Measurements from ENCODE around the gene KCNK16.

The KCNK16 gene

GRCh38 chr6:39281312-39281980 is 41.1 kb downstream of the KCNK16 start:
- peak overlapping the region; percentile 42 for H3K18ac ChIP-seq (ENCODE audit: low read length)
- peaks cover 0 to 34% (median 0%) of the 10 kb centered on the region in 3 experiments for H3K27me3 ChIP-seq (ENCODE audit: control insufficient read depth in 3 of 3, insufficient read depth in 3 of 3, low read depth in 1 of 3, low read length in 3 of 3)

GRCh38 chr6:39280247-39280731 is 42.2 kb downstream of the KCNK16 start:
- no peaks in the 10 kb centered on the region for H3K9me3 ChIP-seq (replicated peaks in 1 of 2; ENCODE audit: control insufficient read depth in 2 of 2, insufficient read depth in 1 of 2, low read depth in 1 of 2, low read length in 2 of 2)
- H3K27me3 ChIP-seq (ENCODE audit: control insufficient read depth in 3 of 3, insufficient read depth in 3 of 3, low read depth in 1 of 3, low read length in 3 of 3) = peaks cover 0 to 34% (median 0%) of the 10 kb centered on the region in 3 experiments
- no peak overlapping the region for H2BK15ac ChIP-seq (ENCODE audit: low read length)
- H3K14ac ChIP-seq (ENCODE audit: low read length) = no peak overlapping the region
- H4K91ac ChIP-seq (ENCODE audit: low read depth, low read length, poor library complexity) = no peak overlapping the region
- H3K79me1 ChIP-seq (ENCODE audit: low read depth, low read length) = no peaks in the 10 kb centered on the region
- no peak overlapping the region for H2BK5ac ChIP-seq (ENCODE audit: low read length)
- WGBS, 2 donors (ENCODE audit: extremely low coverage in 2 of 2, insufficient read length in 2 of 2, insufficient replicate concordance in 1 of 2) = no CpG with 5 or more reads among the region's 8 CpGs
- no peaks in the 10 kb centered on the region for H3K4me1 ChIP-seq (ENCODE audit: control insufficient read depth in 2 of 2, insufficient read depth in 1 of 2, low read depth in 1 of 2, low read length in 2 of 2)
- no peak overlapping the region for H3K23ac ChIP-seq (ENCODE audit: low read depth, low read length, poor library complexity)
- H3K4me3 ChIP-seq (ENCODE audit: low read length in 2 of 2) = no peak overlapping the region
- DNase-seq (ENCODE audit: low spot score) = no peak
- no peak overlapping the region for H3K27ac ChIP-seq (replicated peaks; ENCODE audit: low read length)
- H2AFZ ChIP-seq (ENCODE audit: low read length) = no peak overlapping the region
- H3K4ac ChIP-seq (ENCODE audit: low read length) = no peak overlapping the region
- peak overlapping the region; percentile 15 for H3K18ac ChIP-seq (ENCODE audit: low read length)
- no peak overlapping the region for H3K4me2 ChIP-seq (ENCODE audit: insufficient read depth, low read length, poor library complexity, severe bottlenecking)
- H2BK12ac ChIP-seq (ENCODE audit: low read length) = peak overlapping the region; percentile 36
- H4K8ac ChIP-seq (ENCODE audit: low read depth, low read length) = no peak overlapping the region
- H3K9ac ChIP-seq (ENCODE audit: low read depth, low read length, poor library complexity) = no peak overlapping the region
- no peak overlapping the region for H2AK5ac ChIP-seq (ENCODE audit: low read depth, low read length)
- no peak overlapping the region for H2BK120ac ChIP-seq (ENCODE audit: low read depth, low read length)
- H3K36me3 ChIP-seq (replicated peaks in 1 of 2; ENCODE audit: control insufficient read depth in 2 of 2, insufficient read depth in 2 of 2, low read length in 2 of 2) = no peaks in the 10 kb centered on the region

More at GRCh38 chr6:39281312-39281980, 41.1 kb downstream of the KCNK16 start:
- H3K4me3 ChIP-seq (ENCODE audit: low read length in 2 of 2) = no peak overlapping the region
- H2AK5ac ChIP-seq (ENCODE audit: low read depth, low read length) = no peak overlapping the region
- no peak overlapping the region for H4K8ac ChIP-seq (ENCODE audit: low read depth, low read length)
- no peaks in the 10 kb centered on the region for H3K79me1 ChIP-seq (ENCODE audit: low read depth, low read length)
- no peak overlapping the region for H3K27ac ChIP-seq (replicated peaks; ENCODE audit: low read length)
- WGBS, 2 donors (ENCODE audit: extremely low coverage in 2 of 2, insufficient read length in 2 of 2, insufficient replicate concordance in 1 of 2) = no CpG with 5 or more reads among the region's 11 CpGs
- no peak overlapping the region for H2BK15ac ChIP-seq (ENCODE audit: low read length)
- no peaks in the 10 kb centered on the region for H3K36me3 ChIP-seq (replicated peaks in 1 of 2; ENCODE audit: control insufficient read depth in 2 of 2, insufficient read depth in 2 of 2, low read length in 2 of 2)
- no peak overlapping the region for H2BK5ac ChIP-seq (ENCODE audit: low read length)
- H3K4me2 ChIP-seq (ENCODE audit: insufficient read depth, low read length, poor library complexity, severe bottlenecking) = no peak overlapping the region
- no peak overlapping the region for H4K91ac ChIP-seq (ENCODE audit: low read depth, low read length, poor library complexity)
- H3K9me3 ChIP-seq (replicated peaks in 1 of 2; ENCODE audit: control insufficient read depth in 2 of 2, insufficient read depth in 1 of 2, low read depth in 1 of 2, low read length in 2 of 2) = no peaks in the 10 kb centered on the region
- no peak overlapping the region for H3K23ac ChIP-seq (ENCODE audit: low read depth, low read length, poor library complexity)
- no peak overlapping the region for H2BK12ac ChIP-seq (ENCODE audit: low read length)
- H3K9ac ChIP-seq (ENCODE audit: low read depth, low read length, poor library complexity) = no peak overlapping the region
- H3K4ac ChIP-seq (ENCODE audit: low read length) = no peak overlapping the region
- no peak overlapping the region for H2AFZ ChIP-seq (ENCODE audit: low read length)
- H2BK120ac ChIP-seq (ENCODE audit: low read depth, low read length) = no peak overlapping the region
- no peak for DNase-seq (ENCODE audit: low spot score)
- no peak overlapping the region for H3K14ac ChIP-seq (ENCODE audit: low read length)
- H3K4me1 ChIP-seq (ENCODE audit: control insufficient read depth in 2 of 2, insufficient read depth in 1 of 2, low read depth in 1 of 2, low read length in 2 of 2) = no peaks in the 10 kb centered on the region

- Histone ChIP-seq H3K4me1 (ENCODE audit: control insufficient read depth in 2 of 2, insufficient read depth in 1 of 2, low read depth in 1 of 2, low read length in 2 of 2) (no peaks in the 10 kb centered on the region), H3K9ac (ENCODE audit: low read depth, low read length, poor library complexity) (no peak overlapping the region), H2BK120ac (ENCODE audit: low read depth, low read length) (no peak overlapping the region), H3K18ac (ENCODE audit: low read length) (peak overlapping the region; percentile 50), H4K91ac (ENCODE audit: low read depth, low read length, poor library complexity) (no peak overlapping the region), H2BK12ac (ENCODE audit: low read length) (no peak overlapping the region), H3K27me3 (ENCODE audit: control insufficient read depth in 3 of 3, insufficient read depth in 3 of 3, low read depth in 1 of 3, low read length in 3 of 3) (peaks cover 0 to 34% (median 0%) of the 10 kb centered on the region in 3 experiments), H3K36me3 (replicated peaks in 1 of 2; ENCODE audit: control insufficient read depth in 2 of 2, insufficient read depth in 2 of 2, low read length in 2 of 2) (no peaks in the 10 kb centered on the region), H3K27ac (replicated peaks; ENCODE audit: low read length) (no peak overlapping the region), H3K4me3 (ENCODE audit: low read length in 2 of 2) (no peak overlapping the region), H2AFZ (ENCODE audit: low read length) (no peak overlapping the region), H3K23ac (ENCODE audit: low read depth, low read length, poor library complexity) (no peak overlapping the region), H3K9me3 (replicated peaks in 1 of 2; ENCODE audit: control insufficient read depth in 2 of 2, insufficient read depth in 1 of 2, low read depth in 1 of 2, low read length in 2 of 2) (no peaks in the 10 kb centered on the region), H4K8ac (ENCODE audit: low read depth, low read length) (no peak overlapping the region), H2AK5ac (ENCODE audit: low read depth, low read length) (no peak overlapping the region), H2BK15ac (ENCODE audit: low read length) (no peak overlapping the region), H3K79me1 (ENCODE audit: low read depth, low read length) (no peaks in the 10 kb centered on the region), H3K14ac (ENCODE audit: low read length) (no peak overlapping the region), H3K4ac (ENCODE audit: low read length) (no peak overlapping the region), H2BK5ac (ENCODE audit: low read length) (no peak overlapping the region), H3K4me2 (ENCODE audit: insufficient read depth, low read length, poor library complexity, severe bottlenecking) (no peak overlapping the region)
- no peak for DNase-seq (ENCODE audit: low spot score)
- no CpG with 5 or more reads among the region's 6 CpGs for WGBS, 2 donors (ENCODE audit: extremely low coverage in 2 of 2, insufficient read length in 2 of 2, insufficient replicate concordance in 1 of 2)
Observed at GRCh38 chr6:39279539-39279938, 43.0 kb downstream of the KCNK16 start.

- H3K4me3 ChIP-seq (ENCODE audit: low read length in 2 of 2) = no peak overlapping the region
- no peak overlapping the region for H2BK12ac ChIP-seq (ENCODE audit: low read length)
- DNase-seq (ENCODE audit: low spot score) = no peak
- no CpG with 5 or more reads among the region's 3 CpGs for WGBS, 2 donors (ENCODE audit: extremely low coverage in 2 of 2, insufficient read length in 2 of 2, insufficient replicate concordance in 1 of 2)
- no peak overlapping the region for H2BK5ac ChIP-seq (ENCODE audit: low read length)
- no peak overlapping the region for H2AFZ ChIP-seq (ENCODE audit: low read length)
- no peak overlapping the region for H2BK120ac ChIP-seq (ENCODE audit: low read depth, low read length)
- no peaks in the 10 kb centered on the region for H3K79me1 ChIP-seq (ENCODE audit: low read depth, low read length)
- no peak overlapping the region for H3K4me2 ChIP-seq (ENCODE audit: insufficient read depth, low read length, poor library complexity, severe bottlenecking)
- no peak overlapping the region for H3K23ac ChIP-seq (ENCODE audit: low read depth, low read length, poor library complexity)
- H4K91ac ChIP-seq (ENCODE audit: low read depth, low read length, poor library complexity) = no peak overlapping the region
- no peak overlapping the region for H3K9ac ChIP-seq (ENCODE audit: low read depth, low read length, poor library complexity)
- H4K8ac ChIP-seq (ENCODE audit: low read depth, low read length) = no peak overlapping the region
- no peaks in the 10 kb centered on the region for H3K36me3 ChIP-seq (replicated peaks in 1 of 2; ENCODE audit: control insufficient read depth in 2 of 2, insufficient read depth in 2 of 2, low read length in 2 of 2)
- no peaks in the 10 kb centered on the region for H3K9me3 ChIP-seq (replicated peaks in 1 of 2; ENCODE audit: control insufficient read depth in 2 of 2, insufficient read depth in 1 of 2, low read depth in 1 of 2, low read length in 2 of 2)
- H2AK5ac ChIP-seq (ENCODE audit: low read depth, low read length) = no peak overlapping the region
- peaks cover 0 to 20% (median 0%) of the 10 kb centered on the region in 3 experiments for H3K27me3 ChIP-seq (ENCODE audit: control insufficient read depth in 3 of 3, insufficient read depth in 3 of 3, low read depth in 1 of 3, low read length in 3 of 3)
- no peaks in the 10 kb centered on the region for H3K4me1 ChIP-seq (ENCODE audit: control insufficient read depth in 2 of 2, insufficient read depth in 1 of 2, low read depth in 1 of 2, low read length in 2 of 2)
- no peak overlapping the region for H3K27ac ChIP-seq (replicated peaks; ENCODE audit: low read length)
- no peak overlapping the region for H3K14ac ChIP-seq (ENCODE audit: low read length)
- H2BK15ac ChIP-seq (ENCODE audit: low read length) = no peak overlapping the region
- H3K4ac ChIP-seq (ENCODE audit: low read length) = no peak overlapping the region
- H3K18ac ChIP-seq (ENCODE audit: low read length) = no peak overlapping the region
Observed at GRCh38 chr6:39276379-39276995, 46.0 kb downstream of the KCNK16 start.
